HG03469 (cell line): ENCODE data around the gene B3GNT5.

Experiments
- ATAC-seq: cut with Tn5 transposase; IDR thresholded peaks from one replicate; pipeline ENCODE4 v1.9.1; 2021; ENCODE audit warnings: mild to moderate bottlenecking, moderate library complexity, moderate number of reproducible peaks; ENCODE audit not compliant: unreplicated experiment

Gene B3GNT5

GRCh38 chr3:183252973-183253527 is at the start of gene B3GNT5:
TSS of gene B3GNT5 (plus strand) at chr3:183253253. CDS start at chr3:183269799, 16,546 bp downstream.
- no peak for ATAC-seq

- ATAC-seq, result no peak
These were observed 49.4 kb upstream of the B3GNT5 start for GRCh38 chr3:183203670-183204069.

GRCh38 chr3:183208260-183208659 is 44.8 kb upstream of the B3GNT5 start:
- ATAC-seq, result no peak

- no peak for ATAC-seq
These were observed 44.3 kb upstream of the B3GNT5 start for GRCh38 chr3:183208800-183209199.

- no peak for ATAC-seq
These were observed 42.7 kb upstream of the B3GNT5 start for GRCh38 chr3:183210341-183210740.

- no peak for ATAC-seq
These were observed 42.2 kb upstream of the B3GNT5 start for GRCh38 chr3:183210862-183211341.

GRCh38 chr3:183211352-183211751 is 41.7 kb upstream of the B3GNT5 start:
- ATAC-seq, result no peak

GRCh38 chr3:183212096-183212495 is 41.0 kb upstream of the B3GNT5 start:
- ATAC-seq, result no peak

GRCh38 chr3:183212565-183212964 is 40.5 kb upstream of the B3GNT5 start:
- no peak for ATAC-seq

- ATAC-seq, result no peak
These were observed 39.4 kb upstream of the B3GNT5 start for GRCh38 chr3:183213415-183214276.

- ATAC-seq, result no peak
These were observed 38.8 kb upstream of the B3GNT5 start for GRCh38 chr3:183214277-183214612.

GRCh38 chr3:183215591-183216202 is 37.4 kb upstream of the B3GNT5 start:
- no peak for ATAC-seq

GRCh38 chr3:183217548-183218332 is 35.3 kb upstream of the B3GNT5 start:
- no peak for ATAC-seq

GRCh38 chr3:183218826-183219225 is 34.2 kb upstream of the B3GNT5 start:
- no peak for ATAC-seq

GRCh38 chr3:183220828-183221227 is 32.2 kb upstream of the B3GNT5 start:
- no peak for ATAC-seq

GRCh38 chr3:183222631-183223235 is 30.3 kb upstream of the B3GNT5 start:
- no peak for ATAC-seq

GRCh38 chr3:183224180-183224970 is 28.7 kb upstream of the B3GNT5 start:
- no peak for ATAC-seq

- ATAC-seq, result no peak
These were observed 26.6 kb upstream of the B3GNT5 start for GRCh38 chr3:183226333-183226890.

- ATAC-seq, result no peak
These were observed 25.5 kb upstream of the B3GNT5 start for GRCh38 chr3:183227586-183227985.

GRCh38 chr3:183229178-183229577 is 23.9 kb upstream of the B3GNT5 start:
- ATAC-seq, result no peak
